Astrocyte of the spinal cord (primary cell): ENCODE data around the gene SPHK1.

Experiments used
- DNase-seq: peaks from one replicate; pipeline ENCODE4 v3.0.0; 2011; ENCODE audit warnings: low read depth, low spot score
- H3K4me3 ChIP-seq: 2 replicates; pipeline ENCODE4 v1.5.1; 2011; ENCODE audit warnings: low read depth, mild to moderate bottlenecking, low read length, moderate library complexity
- CTCF ChIP-seq: IDR thresholded peaks from 2 replicates; pipeline ENCODE4 v1.5.1; 2012; ENCODE audit warnings: low read depth, mild to moderate bottlenecking, low read length, inconsistent platforms
- in situ Hi-C: cut with HindIII; loops from 2 replicates; pipeline ENCODE4 v1.10.0; 2017; ENCODE audit warnings: low sequenced_read_pairs

Gene SPHK1

GRCh38 chr17:76391200-76391715 is 6.8 kb downstream of the SPHK1 start:
- H3K4me3 ChIP-seq: no peak overlapping the region
- TF ChIP-seq CTCF: no peak
- no peak for DNase-seq
- in situ Hi-C loops: no loop called here

GRCh38 chr17:76394166-76394565 is 9.8 kb downstream of the SPHK1 start:
- TF ChIP-seq CTCF: no peak
- in situ Hi-C loops: no loop called here

GRCh38 chr17:76395980-76396379 is 11.6 kb downstream of the SPHK1 start:
- no peak overlapping the region for H3K4me3 ChIP-seq
- TF ChIP-seq CTCF: no peak
- in situ Hi-C loops: no loop called here
- DNase-seq: no peak

More at GRCh38 chr17:76394166-76394565, 9.8 kb downstream of the SPHK1 start:
- DNase-seq: no peak
- H3K4me3 ChIP-seq: no peak overlapping the region

GRCh38 chr17:76397184-76397583 is 12.8 kb downstream of the SPHK1 start:
- in situ Hi-C loops: no loop called here

GRCh38 chr17:76397687-76398522 is 13.5 kb downstream of the SPHK1 start:
- peak; percentile 81 for DNase-seq
- in situ Hi-C loops: no loop called here
- TF ChIP-seq CTCF: peak; percentile 98
- H3K4me3 ChIP-seq: no peak overlapping the region

More at GRCh38 chr17:76397184-76397583, 12.8 kb downstream of the SPHK1 start:
- TF ChIP-seq CTCF: peak; percentile 22
- no peak overlapping the region for H3K4me3 ChIP-seq
- no peak for DNase-seq

GRCh38 chr17:76398523-76399174 is 14.2 kb downstream of the SPHK1 start:
- no peak for TF ChIP-seq CTCF
- in situ Hi-C loops: no loop called here
- no peak overlapping the region for H3K4me3 ChIP-seq
- no peak for DNase-seq
